ENCODE measurements around the gene TPBG.
"Not testable (repeated sequence)": the region's sequence is repeated elsewhere in the genome, so short reads cannot be mapped to it uniquely, and the experiment has no call there.

Gene TPBG

GRCh38 chr6:82380566-82381185 is 17.1 kb downstream of the TPBG start:
- DNase-seq: no peak

GRCh38 chr6:82381278-82381677 is 17.7 kb downstream of the TPBG start:
- no peak for DNase-seq

GRCh38 chr6:82385102-82385501 is 21.5 kb downstream of the TPBG start:
- no peak for DNase-seq

- DNase-seq: no peak
Measured at GRCh38 chr6:82385546-82385945, 21.9 kb downstream of the TPBG start.

- no peak for DNase-seq
Measured at GRCh38 chr6:82385961-82386360, 22.3 kb downstream of the TPBG start.

- not testable (repeated sequence) for DNase-seq
Measured at GRCh38 chr6:82394770-82395169, 31.2 kb downstream of the TPBG start.

GRCh38 chr6:82396964-82397751 is 33.5 kb downstream of the TPBG start:
- no peak for DNase-seq

- no peak for DNase-seq
Measured at GRCh38 chr6:82397962-82398692, 34.5 kb downstream of the TPBG start.

GRCh38 chr6:82408952-82409431 is 45.4 kb downstream of the TPBG start:
- no peak for DNase-seq

- no peak for DNase-seq
Measured at GRCh38 chr6:82410151-82410648, 46.6 kb downstream of the TPBG start.

- DNase-seq: no peak
Measured at GRCh38 chr6:82413868-82414267, 50.3 kb downstream of the TPBG start.

GRCh38 chr6:82415820-82416219 is 52.2 kb downstream of the TPBG start:
- DNase-seq: no peak

- DNase-seq: no peak
Measured at GRCh38 chr6:82416346-82416745, 52.7 kb downstream of the TPBG start.
